22Rv1 (cell line): Measurements from ENCODE around the gene UNC79.

Source experiments
- H3K27ac ChIP-seq: fragments of 450-650 bp; 2 replicates; pipeline ENCODE4 v1.5.1; 2017
- ZFX ChIP-seq: fragments of 450-650 bp; IDR thresholded peaks from 2 replicates; pipeline ENCODE4 v1.6.1; 2017; ENCODE audit warnings: antibody characterized with exemption, borderline replicate concordance
- TF ChIP-seq, protein P1 (sequence below): fragments of 450-650 bp; IDR thresholded peaks from 2 replicates; pipeline ENCODE4 v1.5.1; 2017; ENCODE audit warnings: mild to moderate bottlenecking

UNC79 gene

GRCh38 chr14:93527203-93527607, 96.5 kb downstream of the UNC79 start:
- TF ChIP-seq ZFX, result no peak
- TF ChIP-seq, protein P1, sequence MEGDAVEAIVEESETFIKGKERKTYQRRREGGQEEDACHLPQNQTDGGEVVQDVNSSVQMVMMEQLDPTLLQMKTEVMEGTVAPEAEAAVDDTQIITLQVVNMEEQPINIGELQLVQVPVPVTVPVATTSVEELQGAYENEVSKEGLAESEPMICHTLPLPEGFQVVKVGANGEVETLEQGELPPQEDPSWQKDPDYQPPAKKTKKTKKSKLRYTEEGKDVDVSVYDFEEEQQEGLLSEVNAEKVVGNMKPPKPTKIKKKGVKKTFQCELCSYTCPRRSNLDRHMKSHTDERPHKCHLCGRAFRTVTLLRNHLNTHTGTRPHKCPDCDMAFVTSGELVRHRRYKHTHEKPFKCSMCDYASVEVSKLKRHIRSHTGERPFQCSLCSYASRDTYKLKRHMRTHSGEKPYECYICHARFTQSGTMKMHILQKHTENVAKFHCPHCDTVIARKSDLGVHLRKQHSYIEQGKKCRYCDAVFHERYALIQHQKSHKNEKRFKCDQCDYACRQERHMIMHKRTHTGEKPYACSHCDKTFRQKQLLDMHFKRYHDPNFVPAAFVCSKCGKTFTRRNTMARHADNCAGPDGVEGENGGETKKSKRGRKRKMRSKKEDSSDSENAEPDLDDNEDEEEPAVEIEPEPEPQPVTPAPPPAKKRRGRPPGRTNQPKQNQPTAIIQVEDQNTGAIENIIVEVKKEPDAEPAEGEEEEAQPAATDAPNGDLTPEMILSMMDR, result no peak

DNA sequence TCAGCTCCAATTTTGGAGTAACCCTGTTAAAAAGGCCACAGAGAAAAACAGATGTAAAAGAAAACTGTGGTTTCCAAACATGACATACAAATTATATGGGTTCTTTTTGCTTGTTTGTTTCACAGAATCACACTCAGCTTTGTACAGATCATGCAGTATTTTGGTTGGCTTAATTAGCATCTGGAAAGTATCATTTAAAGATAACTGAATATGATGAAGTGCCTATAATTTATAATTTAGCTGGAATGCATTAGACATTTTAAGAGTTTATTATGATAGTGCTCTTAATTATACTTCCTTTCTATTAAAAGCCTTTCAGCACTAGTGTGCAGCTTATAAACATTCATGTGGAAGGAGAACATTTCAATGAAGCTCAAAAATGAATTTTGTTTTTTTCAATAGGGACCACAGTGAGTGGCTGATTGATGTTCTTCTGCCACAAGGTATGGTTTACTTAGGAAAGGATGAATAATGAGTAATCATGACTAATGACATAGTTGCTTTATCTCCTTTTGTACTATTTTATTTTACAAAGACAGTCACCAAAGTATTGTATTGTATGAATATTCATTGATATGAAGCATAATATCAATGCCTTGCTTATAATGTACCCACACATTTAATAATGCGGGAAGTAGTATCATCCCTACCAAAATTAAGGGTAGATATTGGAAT, 98.3 kb downstream of the UNC79 start:
- no peak overlapping the region for H3K27ac ChIP-seq
- TF ChIP-seq, protein P1, result no peak
- no peak for TF ChIP-seq ZFX

More at GRCh38 chr14:93527203-93527607, 96.5 kb downstream of the UNC79 start:
- H3K27ac ChIP-seq, result no peak overlapping the region

- H3K27ac ChIP-seq, result no peak overlapping the region
- TF ChIP-seq, protein P1, result no peak
- no peak for TF ChIP-seq ZFX
Observed at GRCh38 chr14:93531644-93532043, 100.9 kb downstream of the UNC79 start.

DNA sequence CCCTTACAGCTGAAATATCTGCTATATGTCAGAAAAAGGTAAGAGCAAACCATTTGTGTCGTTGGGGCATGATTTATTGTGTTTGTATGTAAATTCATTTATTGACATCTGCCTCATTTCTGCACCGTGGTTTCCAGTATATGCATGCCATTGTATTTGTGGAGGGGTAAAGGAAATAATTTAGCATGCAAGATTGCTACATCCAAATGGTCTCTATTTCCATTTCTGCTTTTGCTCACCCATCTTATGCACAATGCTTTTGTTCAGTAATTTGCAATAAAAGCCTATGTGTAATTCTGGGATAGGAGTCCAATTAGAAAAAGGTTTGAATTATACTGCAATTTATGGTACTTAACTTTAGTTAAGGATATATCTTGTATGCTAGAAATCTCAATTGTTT, 101.8 kb downstream of the UNC79 start:
- no peak overlapping the region for H3K27ac ChIP-seq
- TF ChIP-seq, protein P1, result no peak
- TF ChIP-seq ZFX, result no peak

- TF ChIP-seq, protein P1, result no peak
- H3K27ac ChIP-seq, result no peak overlapping the region
Observed at GRCh38 chr14:93533437-93533836, 102.7 kb downstream of the UNC79 start.

DNA sequence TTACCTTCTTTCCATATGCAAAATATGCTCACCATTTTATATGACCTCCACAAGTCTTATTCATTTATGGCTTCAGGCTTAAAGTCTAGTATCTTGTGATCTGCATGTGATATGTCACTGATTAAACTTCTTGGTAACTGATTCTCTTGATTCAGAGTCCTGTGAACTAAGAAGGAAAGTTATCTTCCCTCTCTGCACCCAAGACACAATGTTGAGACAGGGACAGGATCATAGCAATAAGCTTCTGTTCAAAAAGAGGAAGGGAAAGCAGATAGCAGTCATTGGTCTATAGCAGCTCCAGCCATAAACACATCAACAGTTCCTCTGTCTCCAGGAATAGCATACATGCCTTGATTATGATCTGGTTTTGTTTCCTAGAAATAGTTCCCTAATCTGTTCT, 103.1 kb downstream of the UNC79 start:
- TF ChIP-seq, protein P1, result no peak
- no peak for TF ChIP-seq ZFX
- H3K27ac ChIP-seq, result no peak overlapping the region

GRCh38 chr14:93535537-93535936, 104.8 kb downstream of the UNC79 start:
- TF ChIP-seq ZFX, result no peak
- TF ChIP-seq, protein P1, result no peak

More at GRCh38 chr14:93535537-93535936, 104.8 kb downstream of the UNC79 start:
- H3K27ac ChIP-seq, result no peak overlapping the region
